HFF-Myc (cell line): Measurements from ENCODE around the gene LIN37.

Source experiments
- DNase-seq: peaks from one replicate; pipeline ENCODE4 v3.0.0-alpha.2; 2011; ENCODE audit warnings: low read depth; ENCODE audit errors: extremely low read depth
- H3K4me3 ChIP-seq: replicated peaks from 2 replicates; pipeline ENCODE4 v1.5.1; 2011; ENCODE audit warnings: low read depth, mild to moderate bottlenecking, control low read depth, low read length
- CTCF ChIP-seq: IDR thresholded peaks from 2 replicates; pipeline ENCODE4 v1.5.1; 2012; ENCODE audit warnings: mild to moderate bottlenecking, low read depth, low read length, control low read depth; ENCODE audit errors: missing control alignments

Gene LIN37

GRCh38 chr19:35786299-35787160 is 38.2 kb downstream of the LIN37 start:
- no peak for TF ChIP-seq CTCF
- no peak overlapping the region for H3K4me3 ChIP-seq
- DNase-seq = no peak

- no peak for DNase-seq
- TF ChIP-seq CTCF = no peak
- H3K4me3 ChIP-seq = no peak overlapping the region
Measured at GRCh38 chr19:35787227-35787799, 38.9 kb downstream of the LIN37 start.

- DNase-seq = no peak
- no peak overlapping the region for H3K4me3 ChIP-seq
- TF ChIP-seq CTCF = no peak
Measured at GRCh38 chr19:35788205-35788960, 40.0 kb downstream of the LIN37 start.

GRCh38 chr19:35789195-35789977 is 41.0 kb downstream of the LIN37 start:
- no peak for DNase-seq
- H3K4me3 ChIP-seq = no peak overlapping the region
- TF ChIP-seq CTCF = no peak

GRCh38 chr19:35789978-35790944 is 41.9 kb downstream of the LIN37 start:
- TF ChIP-seq CTCF = no peak
- no peak overlapping the region for H3K4me3 ChIP-seq
- DNase-seq = no peak
